Pancreas (tissue), 10 donors: ENCODE data around the gene PSAPL1. TPM values are rescaled to one million over a fixed set of nuclear protein-coding genes. Genes with fewer than 3 reads are reported as not detected.
A peak's percentile ranks its signal among the peaks of the same experiment; 100 is the strongest.

Experiments
- ATAC-seq, 4 donors: fragments of 200-7000 bp; cut with Tn5 transposase; one replicate each; pipeline versions ENCODE4 v1.8.0 to v1.9.1; 2020; ENCODE audit warnings: mild to moderate bottlenecking in 4 of 4, moderate library complexity in 4 of 4
- DNase-seq, 6 donors: peaks; one replicate each; pipeline ENCODE4 v3.0.0-alpha.2; 2020
- FAIRE-seq: peaks from 2 replicates; lab custom pipeline; 2012; peaks lifted over from hg19 to GRCh38; lab: Jason Lieb, UNC
- H3K27ac ChIP-seq, 4 donors: fragments of 200-600 bp; sonication (generic); 1 replicate in 3 of 4; 2 replicates in 1 of 4; pipeline versions ENCODE4 v1.5.0 to v1.8.0; 2020
- H3K27me3 ChIP-seq, 4 donors: fragments of 200-600 bp; one replicate each; pipeline ENCODE4 v1.8.0; 2021
- H3K36me3 ChIP-seq, 3 donors: fragments of 200-600 bp; sonication (generic) in 1 of 3; one replicate each; pipeline versions ENCODE4 v1.5.0 to v1.8.0; 2020 to 2021
- H3K4me1 ChIP-seq, 3 donors: fragments of 200-600 bp; one replicate each; pipeline ENCODE4 v1.8.0; 2021
- H3K4me3 ChIP-seq, 4 donors: fragments of 200-600 bp; sonication (generic) in 2 of 4; one replicate each; pipeline versions ENCODE4 v1.5.0 to v1.8.0; 2020 to 2021
- H3K9me3 ChIP-seq, 4 donors: fragments of 200-600 bp; one replicate each; pipeline ENCODE4 v1.8.0; 2021
- WGBS, 2 donors: extraction: QIAGEN DNeasy Blood & Tissue Kit; methylation state at CpG; one replicate each; pipeline ENCODE4 v1.1.7; 2013; 5-methylcytosine and 5-hydroxymethylcytosine counted together
- intact Hi-C, 3 donors: fragments of 100-400 bp; cut with DNase I; formaldehyde crosslinking; loops; one replicate each; pipeline versions ENCODE4 v1.11.1 to v1.14.2; 2022
- polyA plus RNA-seq, 2 donors: library from polyadenylated mRNA; stranded (reverse); fragments of 200-250 nt; gene quantifications; one replicate each; pipeline ENCODE4 v1.2.3, GENCODE V29; 2013
- total RNA-seq, 6 donors: library from RNA; stranded (reverse); fragmentation: NEBNext Ultra II Directional in 4 of 6; extraction: Animal tissue kit (Norgen Biotek cat#: 25700) in 4 of 6; gene quantifications; one replicate each; pipeline versions ENCODE4 v1.2.1 to v1.2.4, GENCODE V29; 2021 to 2023
- TF ChIP-seq, protein P1 (sequence below), 4 donors: fragments of 200-600 bp; sonication (generic) in 3 of 4; IDR thresholded peaks; one replicate each; pipeline versions ENCODE4 v1.5.0 to v1.8.0; 2021; ENCODE audit warnings: antibody characterized with exemption in 4 of 4
- donor health status: healthy with polysubstance abuse.
- donor health status: DM: no; HTN: no; CAD: no; lungs with moderate emphysema.
- donor health status: DM: no; HTN: no; CAD: no.
- donor health status: control.
- donor health status: control.
- donor health status: Bipolar disorder and iron deficiency.
- donor health status: DM: yes; HTN: yes; CAD: no.
- donor health status: DM: no; HTN: no; CAD: no.
- donor health status: DM: no; HTN: no; CAD: no.
- donor health status: DM: yes; HTN: yes; CAD: no.

The PSAPL1 gene
- total and polyA plus RNA-seq, 8 donors = 0.06 TPM; not detected in 7

DNA sequence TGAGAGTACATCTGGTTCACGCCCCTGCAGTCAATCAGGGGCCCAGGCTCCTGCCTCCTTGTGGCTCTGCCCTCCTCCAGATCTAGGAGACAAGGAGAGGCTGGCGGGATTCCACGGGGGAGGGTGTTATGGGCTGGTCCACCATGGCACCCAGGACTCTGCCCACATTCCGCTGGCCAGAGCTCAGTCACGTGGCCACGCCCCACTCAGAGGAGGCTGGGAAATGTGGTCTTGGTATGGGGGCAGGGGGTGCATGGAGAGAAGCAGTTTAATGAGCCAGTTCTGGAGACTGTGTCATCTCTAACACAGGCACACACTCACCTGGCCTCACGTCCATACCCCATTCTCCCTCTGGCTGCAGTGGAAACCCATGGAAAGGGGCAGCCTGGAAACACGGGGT, 31.5 kb upstream of the PSAPL1 start:
- peak in 1 of 6 donors; percentile 38 for DNase-seq
- H3K4me1 ChIP-seq = no peaks in the 10 kb centered on the region
- no peak for FAIRE-seq
- no peaks in the 10 kb centered on the region for H3K9me3 ChIP-seq
- H3K36me3 ChIP-seq = no peaks in the 10 kb centered on the region
- no peak overlapping the region for H3K4me3 ChIP-seq
- intact Hi-C loops = no loop called here
- 74 to 77% methylated on average over 8 of the region's 8 CpGs for WGBS, 2 donors
- no peak for ATAC-seq
- H3K27ac ChIP-seq = no peak overlapping the region
- TF ChIP-seq, protein P1, sequence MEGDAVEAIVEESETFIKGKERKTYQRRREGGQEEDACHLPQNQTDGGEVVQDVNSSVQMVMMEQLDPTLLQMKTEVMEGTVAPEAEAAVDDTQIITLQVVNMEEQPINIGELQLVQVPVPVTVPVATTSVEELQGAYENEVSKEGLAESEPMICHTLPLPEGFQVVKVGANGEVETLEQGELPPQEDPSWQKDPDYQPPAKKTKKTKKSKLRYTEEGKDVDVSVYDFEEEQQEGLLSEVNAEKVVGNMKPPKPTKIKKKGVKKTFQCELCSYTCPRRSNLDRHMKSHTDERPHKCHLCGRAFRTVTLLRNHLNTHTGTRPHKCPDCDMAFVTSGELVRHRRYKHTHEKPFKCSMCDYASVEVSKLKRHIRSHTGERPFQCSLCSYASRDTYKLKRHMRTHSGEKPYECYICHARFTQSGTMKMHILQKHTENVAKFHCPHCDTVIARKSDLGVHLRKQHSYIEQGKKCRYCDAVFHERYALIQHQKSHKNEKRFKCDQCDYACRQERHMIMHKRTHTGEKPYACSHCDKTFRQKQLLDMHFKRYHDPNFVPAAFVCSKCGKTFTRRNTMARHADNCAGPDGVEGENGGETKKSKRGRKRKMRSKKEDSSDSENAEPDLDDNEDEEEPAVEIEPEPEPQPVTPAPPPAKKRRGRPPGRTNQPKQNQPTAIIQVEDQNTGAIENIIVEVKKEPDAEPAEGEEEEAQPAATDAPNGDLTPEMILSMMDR (IDR thresholded peaks at IDR 0.05) = no peak
- no peaks in the 10 kb centered on the region for H3K27me3 ChIP-seq

- ATAC-seq = no peak
- Histone ChIP-seq H3K27ac (no peak overlapping the region), H3K27me3 (peaks cover 0 to 4% (median 0%) of the 10 kb centered on the region in 4 donors), H3K9me3 (no peaks in the 10 kb centered on the region), H3K4me1 (no peaks in the 10 kb centered on the region), H3K36me3 (no peaks in the 10 kb centered on the region), H3K4me3 (no peak overlapping the region)
- intact Hi-C loops = no loop called here
- TF ChIP-seq, protein P1 (IDR thresholded peaks at IDR 0.05) = no peak
- WGBS, 2 donors = 72% methylated on average over 9 of the region's 9 CpGs
- DNase-seq = no peak
- FAIRE-seq = no peak
Measured at GRCh38 chr4:7465017-7465416, 30.3 kb upstream of the PSAPL1 start.

- Histone ChIP-seq H3K27me3 (peaks cover 0 to 4% (median 0%) of the 10 kb centered on the region in 4 donors), H3K36me3 (no peaks in the 10 kb centered on the region), H3K27ac (no peak overlapping the region), H3K9me3 (no peaks in the 10 kb centered on the region), H3K4me1 (no peaks in the 10 kb centered on the region), H3K4me3 (no peak overlapping the region)
- ATAC-seq (no peak), DNase-seq (no peak), FAIRE-seq (no peak)
- intact Hi-C loops = no loop called here
- TF ChIP-seq, protein P1 (IDR thresholded peaks at IDR 0.05) = no peak
- WGBS, 2 donors = 68 to 82% methylated on average over 5 of the region's 5 CpGs
Measured at GRCh38 chr4:7464259-7464655, 29.5 kb upstream of the PSAPL1 start.

- H3K27me3 ChIP-seq = peaks cover 0 to 4% (median 0%) of the 10 kb centered on the region in 4 donors
- H3K9me3 ChIP-seq = no peaks in the 10 kb centered on the region
- H3K36me3 ChIP-seq = no peaks in the 10 kb centered on the region
- H3K27ac ChIP-seq = no peak overlapping the region
- TF ChIP-seq, protein P1 (IDR thresholded peaks at IDR 0.05) = no peak
- FAIRE-seq (no peak), ATAC-seq (peak in 1 of 4 donors; percentile 37), DNase-seq (peak in 1 of 6 donors; percentile 5)
- H3K4me3 ChIP-seq = no peak overlapping the region
- H3K4me1 ChIP-seq = no peaks in the 10 kb centered on the region
- intact Hi-C loops = no loop called here
- WGBS, 2 donors = 57 to 67% methylated on average over 20 of the region's 20 CpGs
Measured at GRCh38 chr4:7463566-7464258, 29.0 kb upstream of the PSAPL1 start.

DNA sequence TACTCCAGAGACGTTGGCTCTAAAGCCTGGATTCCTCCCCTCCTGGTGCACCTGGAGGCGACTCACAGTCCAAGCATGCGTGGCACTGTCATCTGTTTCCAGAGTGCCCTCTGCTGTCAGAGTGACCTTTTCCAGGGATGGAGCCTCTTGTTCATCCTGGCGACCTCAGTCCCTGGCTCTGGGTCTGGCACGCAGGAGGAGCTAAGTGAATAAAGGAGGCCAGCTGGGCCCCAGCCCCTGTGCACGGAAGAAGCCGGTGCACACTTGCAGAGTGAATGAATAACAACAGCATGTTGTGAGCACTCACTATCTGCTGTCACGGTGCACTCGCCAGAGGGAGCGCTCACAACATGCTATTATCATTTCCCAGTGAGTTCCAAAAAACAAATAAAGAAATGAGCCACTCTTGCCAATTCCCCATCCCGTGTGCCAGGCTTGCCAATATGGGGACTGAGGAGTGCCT, 27.8 kb upstream of the PSAPL1 start:
- DNase-seq = peak in 2 of 6 donors; percentile 23 to 32
- peak in 3 of 4 donors; percentile 48 to 83 (median 76) for ATAC-seq
- TF ChIP-seq, protein P1 (IDR thresholded peaks at IDR 0.05) = no peak
- FAIRE-seq = no peak
- no peaks in the 10 kb centered on the region for H3K36me3 ChIP-seq
- no peaks in the 10 kb centered on the region for H3K4me1 ChIP-seq
- no peak overlapping the region for H3K27ac ChIP-seq
- 6 to 13% methylated on average over 11 of the region's 11 CpGs for WGBS, 2 donors
- H3K27me3 ChIP-seq = peaks cover 0 to 4% (median 0%) of the 10 kb centered on the region in 4 donors
- intact Hi-C loops = no loop called here
- no peak overlapping the region for H3K4me3 ChIP-seq
- no peaks in the 10 kb centered on the region for H3K9me3 ChIP-seq
